Natural killer cell (primary cell): Measurements from ENCODE around the gene NFIC. TPM values are rescaled to one million over a fixed set of nuclear protein-coding genes. Genes with fewer than 3 reads are reported as not detected.

Experiments used
- ATAC-seq, 3 donors: fragments of 150-1000 bp in 2 of 3; fragments of 200-7000 bp in 1 of 3; cut with Tn5 transposase; 1 replicate in 1 of 3; 2 replicates in 2 of 3; pipeline ENCODE4 v1.10.0; 2021; ENCODE audit warnings: mild to moderate bottlenecking in 2 of 3, moderate library complexity in 2 of 3
- DNase-seq, 2 donors: peaks; one replicate each; pipeline versions ENCODE4 v3.0.0 to v3.0.0-alpha.2; 2013 to 2021; ENCODE audit warnings: mixed read lengths in 1 of 2
- H3K27ac ChIP-seq: one replicate; pipeline ENCODE4 v1.5.1; 2013; ENCODE audit warnings: mild to moderate bottlenecking, low read length
- H3K27me3 ChIP-seq: one replicate; pipeline ENCODE4 v1.6.1; 2013; ENCODE audit warnings: low read length; ENCODE audit not compliant: control insufficient read depth, insufficient read depth
- H3K36me3 ChIP-seq: one replicate; pipeline ENCODE4 v1.6.1; 2013; ENCODE audit warnings: low read length; ENCODE audit not compliant: control insufficient read depth, insufficient read depth
- H3K4me1 ChIP-seq: one replicate; pipeline ENCODE4 v1.6.1; 2013; ENCODE audit warnings: low read length; ENCODE audit not compliant: control insufficient read depth, insufficient read depth
- H3K4me3 ChIP-seq: one replicate; pipeline ENCODE4 v1.5.1; 2013; ENCODE audit warnings: low read length
- H3K9me3 ChIP-seq: one replicate; pipeline ENCODE4 v1.6.1; 2013; ENCODE audit warnings: low read length; ENCODE audit not compliant: control insufficient read depth, insufficient read depth
- H3K27ac Mint-ChIP-seq, 2 donors: one replicate each; pipeline ENCODE4 v1.8.0; 2022; ENCODE audit warnings: mild to moderate bottlenecking in 2 of 2, mixed read lengths in 2 of 2, moderate library complexity in 1 of 2
- H3K27me3 Mint-ChIP-seq, 2 donors: one replicate each; pipeline ENCODE4 v1.8.0; 2022; ENCODE audit warnings: low read depth in 2 of 2, mixed read lengths in 2 of 2
- H3K36me3 Mint-ChIP-seq: one replicate; pipeline ENCODE4 v1.8.0; 2022; ENCODE audit warnings: mixed read lengths
- H3K4me1 Mint-ChIP-seq, 2 donors: one replicate each; pipeline ENCODE4 v1.8.0; 2022; ENCODE audit warnings: mixed read lengths in 2 of 2
- H3K4me3 Mint-ChIP-seq: one replicate; pipeline ENCODE4 v1.8.0; 2022; ENCODE audit warnings: mild to moderate bottlenecking, moderate library complexity, mixed read lengths
- H3K9me3 Mint-ChIP-seq, 2 donors: one replicate each; pipeline ENCODE4 v1.8.0; 2022; ENCODE audit warnings: mixed read lengths in 2 of 2
- CTCF ChIP-seq: fragments of 200-600 bp; IDR thresholded peaks from one replicate; pipeline ENCODE4 v1.8.0; 2022; ENCODE audit warnings: antibody characterized with exemption
- WGBS: methylation state at CpG from one replicate; pipeline ENCODE4 v1.1.7; 2013; ENCODE audit warnings: missing lambda C conversion rate; ENCODE audit not compliant: insufficient coverage; 5-methylcytosine and 5-hydroxymethylcytosine counted together
- intact Hi-C: fragments of 100-400 bp; cut with micrococcal nuclease; formaldehyde crosslinking; loops from one replicate; pipeline ENCODE4 v1.14.2; 2022
- total RNA-seq, 4 donors: library from RNA; stranded (reverse); fragments of 120-200 nt in 1 of 4; gene quantifications; one replicate each; pipeline versions ENCODE4 v1.2.3 to v1.2.4, GENCODE V29; 2013 to 2022

Gene NFIC
- total RNA-seq, 3 donors from 2014 or later (not counting 1 experiment from before 2014, with no cell fraction given), result 18.5 to 22.2 (median 20.6) TPM

- 72% methylated on average over 9 of the region's 9 CpGs for WGBS
- peak overlapping the region in 1 of 2 donors; percentile 48 for H3K27ac Mint-ChIP-seq
- no peak overlapping the region for H3K4me3 ChIP-seq
- intact Hi-C loops, result no loop called here
- no peak for ATAC-seq
- peaks cover 13 to 57% of the 10 kb centered on the region in 2 donors for H3K4me1 Mint-ChIP-seq
- no peaks in the 10 kb centered on the region for H3K9me3 Mint-ChIP-seq
- no peak overlapping the region for H3K27ac ChIP-seq
- no peaks in the 10 kb centered on the region for H3K36me3 ChIP-seq
- no peaks in the 10 kb centered on the region for H3K36me3 Mint-ChIP-seq
- peaks cover 0 to 21% of the 10 kb centered on the region in 2 donors for H3K27me3 Mint-ChIP-seq
- peaks cover 60% of the 10 kb centered on the region for H3K4me1 ChIP-seq
- peak overlapping the region; percentile 75 for H3K4me3 Mint-ChIP-seq
- DNase-seq, result no peak
- peaks cover 7% of the 10 kb centered on the region for H3K27me3 ChIP-seq
- H3K9me3 ChIP-seq, result no peaks in the 10 kb centered on the region
- TF ChIP-seq CTCF, result no peak
Measured at GRCh38 chr19:3365093-3365835, 1.1 kb upstream of the NFIC start.

DNA sequence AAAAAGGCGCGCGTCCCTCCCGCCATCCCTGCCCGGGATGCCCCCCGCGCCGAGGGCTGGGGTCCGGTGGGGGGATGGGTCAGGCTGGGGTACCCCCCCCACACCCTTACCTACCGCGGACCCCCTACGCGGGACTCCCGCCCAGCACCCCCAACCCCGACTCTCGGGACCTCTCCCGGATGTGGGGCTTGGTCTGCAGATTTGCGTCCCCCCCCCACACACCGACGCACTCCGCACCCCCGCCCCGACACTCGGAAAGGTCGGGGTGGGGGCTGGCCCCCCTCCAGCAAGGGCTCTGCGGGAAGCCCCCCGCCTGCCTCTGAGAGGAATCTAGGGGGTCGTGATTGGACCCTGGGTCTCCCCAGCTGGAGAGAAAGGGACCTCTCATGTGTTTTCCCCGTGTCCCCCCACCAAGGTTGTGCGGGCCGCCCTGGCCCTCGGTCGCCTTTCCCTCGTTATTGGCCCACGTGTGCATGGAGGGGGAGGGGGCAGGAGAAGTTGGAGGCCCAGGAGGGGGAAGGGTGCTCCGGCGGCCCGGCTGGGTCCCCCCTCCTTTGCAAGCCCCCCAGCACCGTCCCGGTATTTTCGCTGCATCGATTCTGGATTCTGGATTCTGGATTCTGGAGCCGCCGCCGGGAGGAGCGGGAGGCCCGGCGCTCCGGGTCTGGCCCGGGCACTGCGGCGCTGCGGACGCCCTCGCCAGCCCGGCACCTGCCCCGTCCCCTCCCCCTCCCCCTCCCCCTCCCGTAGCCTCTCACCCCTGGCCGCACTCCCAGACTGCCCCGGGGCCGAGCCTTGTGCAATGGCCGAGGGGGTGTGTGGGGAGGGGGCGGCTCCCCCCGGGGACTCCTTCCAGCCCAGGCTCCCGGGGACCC, 607 bp downstream of the NFIC start:
- Histone ChIP-seq H3K9me3 (no peaks in the 10 kb centered on the region), H3K4me3 (peak overlapping the region; percentile 27), H3K36me3 (no peaks in the 10 kb centered on the region), H3K27me3 (peaks cover 7% of the 10 kb centered on the region), H3K27ac (no peak overlapping the region), H3K4me1 (peaks cover 44% of the 10 kb centered on the region)
- intact Hi-C loops, result no loop called here
- WGBS, result 1% methylated on average over 49 of the region's 65 CpGs
- ATAC-seq, result peak in 1 of 3 donors; percentile 27
- no peaks in the 10 kb centered on the region for H3K36me3 Mint-ChIP-seq
- peaks cover 7 to 52% of the 10 kb centered on the region in 2 donors for H3K4me1 Mint-ChIP-seq
- TF ChIP-seq CTCF, result no peak
- no peaks in the 10 kb centered on the region for H3K9me3 Mint-ChIP-seq
- peak overlapping the region; percentile 56 for H3K4me3 Mint-ChIP-seq
- peaks cover 0 to 24% of the 10 kb centered on the region in 2 donors for H3K27me3 Mint-ChIP-seq
- peak overlapping the region in 1 of 2 donors; percentile 52 for H3K27ac Mint-ChIP-seq
- peak in 1 of 2 donors; percentile 33 for DNase-seq

- H3K9me3 Mint-ChIP-seq, result no peaks in the 10 kb centered on the region
- no peaks in the 10 kb centered on the region for H3K9me3 ChIP-seq
- no peaks in the 10 kb centered on the region for H3K36me3 ChIP-seq
- H3K4me3 Mint-ChIP-seq, result peak overlapping the region; percentile 62
- H3K4me3 ChIP-seq, result peak overlapping the region; percentile 10
- peaks cover 41% of the 10 kb centered on the region for H3K4me1 ChIP-seq
- ATAC-seq (no peak), DNase-seq (no peak)
- H3K27ac ChIP-seq, result no peak overlapping the region
- H3K27ac Mint-ChIP-seq, result no peak overlapping the region
- 52% methylated on average over 24 of the region's 24 CpGs for WGBS
- H3K4me1 Mint-ChIP-seq, result peaks cover 0 to 46% of the 10 kb centered on the region in 2 donors
- peaks cover 7% of the 10 kb centered on the region for H3K27me3 ChIP-seq
- H3K27me3 Mint-ChIP-seq, result peaks cover 0 to 24% of the 10 kb centered on the region in 2 donors
- TF ChIP-seq CTCF, result no peak
- intact Hi-C loops, result no loop called here
- H3K36me3 Mint-ChIP-seq, result no peaks in the 10 kb centered on the region
Measured at GRCh38 chr19:3367628-3368440, 1.5 kb downstream of the NFIC start.
